ENCODE results near the gene DPY19L1.
"Not testable (repeated sequence)": the region's sequence is repeated elsewhere in the genome, so short reads cannot be mapped to it uniquely, and the experiment has no call there.

The DPY19L1 gene

DNA sequence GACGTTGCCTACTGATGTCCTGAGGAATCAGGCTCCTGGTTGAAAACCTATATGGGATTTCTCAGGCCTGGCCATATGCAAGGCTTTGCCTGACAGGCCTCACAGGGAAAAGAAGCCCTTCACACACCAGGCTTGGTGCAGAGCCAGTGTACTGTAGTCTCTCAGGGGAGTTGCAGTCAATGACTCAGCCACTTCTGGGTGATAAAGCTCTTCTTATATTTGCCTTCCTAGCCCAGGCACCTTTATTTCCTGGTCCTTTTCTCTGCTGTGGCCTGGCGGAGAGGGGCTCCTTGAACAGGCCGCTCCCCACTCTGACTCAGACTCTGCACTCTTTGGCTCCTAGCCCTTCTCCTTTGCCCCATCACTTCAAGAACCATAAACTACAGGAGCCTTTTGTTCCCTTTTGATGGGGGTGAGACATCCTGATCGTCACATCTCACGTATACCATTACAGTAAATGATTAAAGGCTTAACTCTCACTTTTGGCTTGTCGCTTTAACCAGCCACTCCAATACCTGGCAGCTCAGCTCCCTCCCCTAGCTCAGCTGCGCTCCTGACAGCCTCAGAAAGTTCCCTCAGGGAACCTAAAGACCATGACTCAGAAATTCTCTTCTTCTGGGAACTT lies 33.5 kb downstream of the DPY19L1 start:
- TF ChIP-seq CTCF (IDR thresholded peaks at IDR 0.05; ENCODE audit: low read depth, low read length, poor library complexity, severe bottlenecking) (no peak), EZH2phosphoT487 (IDR thresholded peaks at IDR 0.05; ENCODE audit: borderline replicate concordance, low read length) (no peak)
- no peaks in the 10 kb centered on the region for H3K9me3 ChIP-seq (ENCODE audit: control insufficient read depth, insufficient read depth, low read length)
- H3K4me1 ChIP-seq (ENCODE audit: control insufficient read depth, low read length) = peaks cover under 1% of the 10 kb centered on the region; the same call in 1 of the 2 replicates
- H3K9me2 ChIP-seq (replicated peaks; ENCODE audit: control insufficient read depth, low read length) = no peaks in the 10 kb centered on the region
- H3K27me3 ChIP-seq (ENCODE audit: control insufficient read depth, low read length) = no peaks in the 10 kb centered on the region
- no peaks in the 10 kb centered on the region for H3K79me2 ChIP-seq (ENCODE audit: control insufficient read depth, low read length)
- H3F3A ChIP-seq (ENCODE audit: control insufficient read depth, insufficient read depth) = no peaks in the 10 kb centered on the region
- H3K36me3 ChIP-seq (ENCODE audit: control insufficient read depth, low read length) = no peaks in the 10 kb centered on the region
- no peak overlapping the region for H3K27ac ChIP-seq (ENCODE audit: low read depth, low read length)
- H4K20me1 ChIP-seq (ENCODE audit: control insufficient read depth, insufficient read depth, low read depth, low read length) = no peaks in the 10 kb centered on the region
- H3K4me2 ChIP-seq (ENCODE audit: low read length) = no peak overlapping the region
- no peak overlapping the region for H3K4me3 ChIP-seq (ENCODE audit: low read length)

- H3F3A ChIP-seq (ENCODE audit: control insufficient read depth, insufficient read depth); H3K27me3 ChIP-seq (ENCODE audit: control insufficient read depth, low read length); H3K4me1 ChIP-seq (ENCODE audit: control insufficient read depth, low read length); H3K4me2 ChIP-seq (ENCODE audit: low read length); H3K4me3 ChIP-seq (ENCODE audit: low read length); H4K20me1 ChIP-seq (ENCODE audit: control insufficient read depth, insufficient read depth, low read depth, low read length); H3K36me3 ChIP-seq (ENCODE audit: control insufficient read depth, low read length); H3K79me2 ChIP-seq (ENCODE audit: control insufficient read depth, low read length); H3K9me3 ChIP-seq (ENCODE audit: control insufficient read depth, insufficient read depth, low read length); H3K27ac ChIP-seq (ENCODE audit: low read depth, low read length); H3K9me2 ChIP-seq (replicated peaks; ENCODE audit: control insufficient read depth, low read length): not testable (repeated sequence)
Measured at GRCh38 chr7:35003177-35003650, 34.1 kb downstream of the DPY19L1 start.

GRCh38 chr7:34998335-34998734 lies 39.0 kb downstream of the DPY19L1 start:
- H3K4me1 ChIP-seq (ENCODE audit: control insufficient read depth, low read length); H4K20me1 ChIP-seq (ENCODE audit: control insufficient read depth, insufficient read depth, low read depth, low read length); H3K27me3 ChIP-seq (ENCODE audit: control insufficient read depth, low read length); H3K9me2 ChIP-seq (replicated peaks; ENCODE audit: control insufficient read depth, low read length); H3K79me2 ChIP-seq (ENCODE audit: control insufficient read depth, low read length); H3F3A ChIP-seq (ENCODE audit: control insufficient read depth, insufficient read depth); H3K27ac ChIP-seq (ENCODE audit: low read depth, low read length); H3K9me3 ChIP-seq (ENCODE audit: control insufficient read depth, insufficient read depth, low read length); H3K4me2 ChIP-seq (ENCODE audit: low read length); H3K4me3 ChIP-seq (ENCODE audit: low read length); H3K36me3 ChIP-seq (ENCODE audit: control insufficient read depth, low read length): not testable (repeated sequence)

- H3K9me3 ChIP-seq (ENCODE audit: control insufficient read depth, insufficient read depth, low read length); H3F3A ChIP-seq (ENCODE audit: control insufficient read depth, insufficient read depth); H3K36me3 ChIP-seq (ENCODE audit: control insufficient read depth, low read length); H3K4me3 ChIP-seq (ENCODE audit: low read length); H3K9me2 ChIP-seq (replicated peaks; ENCODE audit: control insufficient read depth, low read length); H4K20me1 ChIP-seq (ENCODE audit: control insufficient read depth, insufficient read depth, low read depth, low read length); H3K79me2 ChIP-seq (ENCODE audit: control insufficient read depth, low read length); H3K4me1 ChIP-seq (ENCODE audit: control insufficient read depth, low read length); H3K27ac ChIP-seq (ENCODE audit: low read depth, low read length); H3K27me3 ChIP-seq (ENCODE audit: control insufficient read depth, low read length); H3K4me2 ChIP-seq (ENCODE audit: low read length): not testable (repeated sequence)
Measured at GRCh38 chr7:34996423-34997090, 40.7 kb downstream of the DPY19L1 start.

- no peaks in the 10 kb centered on the region for H3K36me3 ChIP-seq (ENCODE audit: control insufficient read depth, low read length)
- no peaks in the 10 kb centered on the region for H3K4me1 ChIP-seq (ENCODE audit: control insufficient read depth, low read length)
- H3K9me2 ChIP-seq (replicated peaks; ENCODE audit: control insufficient read depth, low read length) = no peaks in the 10 kb centered on the region
- no peak overlapping the region for H3K4me3 ChIP-seq (ENCODE audit: low read length)
- no peaks in the 10 kb centered on the region for H3K27me3 ChIP-seq (ENCODE audit: control insufficient read depth, low read length)
- H3K27ac ChIP-seq (ENCODE audit: low read depth, low read length) = no peak overlapping the region
- H3K9me3 ChIP-seq (ENCODE audit: control insufficient read depth, insufficient read depth, low read length) = no peaks in the 10 kb centered on the region
- no peak overlapping the region for H3K4me2 ChIP-seq (ENCODE audit: low read length)
- H3K79me2 ChIP-seq (ENCODE audit: control insufficient read depth, low read length) = no peaks in the 10 kb centered on the region
- no peaks in the 10 kb centered on the region for H4K20me1 ChIP-seq (ENCODE audit: control insufficient read depth, insufficient read depth, low read depth, low read length)
- H3F3A ChIP-seq (ENCODE audit: control insufficient read depth, insufficient read depth) = no peaks in the 10 kb centered on the region
- TF ChIP-seq CTCF (IDR thresholded peaks at IDR 0.05; ENCODE audit: low read depth, low read length, poor library complexity, severe bottlenecking) (no peak), EZH2phosphoT487 (IDR thresholded peaks at IDR 0.05; ENCODE audit: borderline replicate concordance, low read length) (no peak)
Measured at GRCh38 chr7:34995757-34996156, 41.5 kb downstream of the DPY19L1 start.
